HFFc6 (cell line): Measurements from ENCODE around the gene CERS6. TPM values are rescaled to one million over a fixed set of nuclear protein-coding genes. Genes with fewer than 3 reads are reported as not detected.

Source experiments
- DNase-seq: peaks from one replicate; pipeline ENCODE4 v3.0.0-alpha.2; 2018
- H3K27ac Mint-ChIP-seq: 2 replicates; pipeline ENCODE4 v1.8.0; 2020; ENCODE audit warnings: mild to moderate bottlenecking, mixed read lengths
- H3K27me3 Mint-ChIP-seq: 2 replicates; pipeline ENCODE4 v1.8.0; 2021; ENCODE audit warnings: mild to moderate bottlenecking, moderate library complexity, mixed read lengths; ENCODE audit not compliant: insufficient read depth
- H3K36me3 Mint-ChIP-seq: 2 replicates; pipeline ENCODE4 v1.8.0; 2021; ENCODE audit warnings: low read depth, mixed read lengths
- H3K4me1 Mint-ChIP-seq: 2 replicates; pipeline ENCODE4 v1.8.0; 2020; ENCODE audit warnings: low read depth, mixed read lengths
- H3K4me3 Mint-ChIP-seq: 2 replicates; pipeline ENCODE4 v1.8.0; 2020; ENCODE audit warnings: mild to moderate bottlenecking, moderate library complexity, mixed read lengths
- H3K9me3 Mint-ChIP-seq: 2 replicates; pipeline ENCODE4 v1.8.0; 2020; ENCODE audit warnings: mild to moderate bottlenecking, mixed read lengths
- CTCF ChIP-seq: fragments of 200-600 bp; sonication (generic); IDR thresholded peaks from 2 replicates; pipeline ENCODE4 v1.5.0; 2021; ENCODE audit warnings: antibody characterized with exemption, mild to moderate bottlenecking
- total RNA-seq, 6 experiments: library from RNA; stranded (reverse); fragmentation: NEBNext Ultra II Directional; extraction: Animal tissue kit (Norgen Biotek cat#: 25700); gene quantifications; 2 replicates in 1 of 6; 3 replicates in 5 of 6; pipeline ENCODE4 v1.2.3, GENCODE V29; 2021

Gene CERS6
- total RNA-seq, 6 experiments from 2014 or later = 6.2 to 9.9 (median 7.5) TPM

GRCh38 chr2:168564641-168565040 lies 108.6 kb downstream of the CERS6 start:
- Mint-ChIP-seq H3K36me3 (no peaks in the 10 kb centered on the region), H3K4me3 (no peak overlapping the region), H3K27me3 (no peaks in the 10 kb centered on the region), H3K27ac (no peak overlapping the region), H3K4me1 (peaks cover 9% of the 10 kb centered on the region), H3K9me3 (no peaks in the 10 kb centered on the region)
- no peak for TF ChIP-seq CTCF
- no peak for DNase-seq

DNA sequence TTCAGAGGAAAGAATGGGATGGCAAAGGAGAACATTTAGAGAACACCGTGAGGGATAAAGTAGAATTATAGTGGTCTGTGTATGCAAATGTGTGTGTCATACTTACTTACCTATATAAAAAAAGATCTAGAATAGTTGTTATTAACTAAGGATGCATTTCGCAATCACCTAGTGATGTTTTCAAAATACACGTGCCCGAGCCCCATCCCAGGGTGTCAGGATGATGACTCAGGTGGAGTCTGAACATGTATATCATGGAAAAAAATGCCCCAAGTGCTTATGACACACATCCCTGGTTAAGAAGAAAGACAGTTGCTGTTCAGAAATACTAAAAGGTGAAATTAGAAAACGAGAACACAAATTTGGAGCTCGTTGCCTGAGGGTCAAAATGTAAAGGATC lies 109.0 kb downstream of the CERS6 start:
- Mint-ChIP-seq H3K36me3 (no peaks in the 10 kb centered on the region), H3K27me3 (no peaks in the 10 kb centered on the region), H3K9me3 (no peaks in the 10 kb centered on the region), H3K4me1 (peaks cover 9% of the 10 kb centered on the region), H3K4me3 (no peak overlapping the region), H3K27ac (no peak overlapping the region)
- DNase-seq = peak; percentile 69
- no peak for TF ChIP-seq CTCF

DNA sequence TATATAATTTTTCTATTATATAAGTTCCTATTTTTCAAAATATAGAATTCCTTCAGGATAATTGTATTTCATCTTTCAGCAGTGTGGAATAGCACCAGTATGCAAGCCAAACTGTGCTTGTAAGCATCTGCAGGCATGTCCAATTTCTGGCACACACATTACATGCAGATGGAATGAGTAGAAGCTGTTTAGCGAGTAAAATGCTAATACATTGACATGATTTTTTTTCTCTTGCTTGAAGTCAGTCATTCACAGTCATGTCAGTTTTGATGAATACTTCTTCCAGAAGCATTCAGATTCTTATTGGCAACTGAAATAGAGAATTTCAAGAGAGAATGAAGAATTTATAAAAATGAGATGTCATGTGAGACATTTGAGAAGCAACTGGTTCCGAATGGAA lies 109.4 kb downstream of the CERS6 start:
- TF ChIP-seq CTCF = no peak
- Mint-ChIP-seq H3K9me3 (no peaks in the 10 kb centered on the region), H3K36me3 (no peaks in the 10 kb centered on the region), H3K4me1 (peaks cover 9% of the 10 kb centered on the region), H3K4me3 (no peak overlapping the region), H3K27me3 (no peaks in the 10 kb centered on the region), H3K27ac (no peak overlapping the region)
- DNase-seq = no peak

GRCh38 chr2:168566974-168567665 lies 111.0 kb downstream of the CERS6 start:
- Mint-ChIP-seq H3K9me3 (no peaks in the 10 kb centered on the region), H3K4me1 (peaks cover 9% of the 10 kb centered on the region), H3K36me3 (no peaks in the 10 kb centered on the region), H3K27ac (no peak overlapping the region), H3K4me3 (no peak overlapping the region), H3K27me3 (no peaks in the 10 kb centered on the region)
- no peak for TF ChIP-seq CTCF
- no peak for DNase-seq

DNA sequence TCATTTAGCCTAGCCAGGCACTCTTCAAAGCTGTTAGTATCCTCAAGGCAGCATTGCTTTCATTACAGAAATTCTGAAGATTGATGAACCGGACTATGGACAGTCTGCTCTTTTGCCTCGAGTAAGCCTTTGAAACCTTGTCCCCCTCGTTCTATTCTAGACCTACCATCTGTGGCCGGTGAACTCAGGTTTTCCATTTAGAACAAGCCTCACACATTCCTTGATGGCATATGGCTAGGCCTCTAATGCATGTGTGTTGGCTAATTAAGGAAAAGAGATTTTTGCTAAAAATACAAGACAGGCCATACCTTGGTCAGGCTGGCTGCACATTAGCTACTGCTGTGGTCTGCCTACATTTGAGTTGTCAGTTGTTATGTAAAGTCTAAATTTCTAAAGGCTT lies 111.8 kb downstream of the CERS6 start:
- H3K27ac Mint-ChIP-seq = no peak overlapping the region
- DNase-seq = no peak
- peaks cover 13% of the 10 kb centered on the region for H3K4me1 Mint-ChIP-seq
- no peaks in the 10 kb centered on the region for H3K9me3 Mint-ChIP-seq
- H3K36me3 Mint-ChIP-seq = no peaks in the 10 kb centered on the region
- H3K27me3 Mint-ChIP-seq = no peaks in the 10 kb centered on the region
- no peak for TF ChIP-seq CTCF
- H3K4me3 Mint-ChIP-seq = no peak overlapping the region
